Choroid plexus epithelial cell (primary cell): ENCODE data around the gene PDSS2.
A peak's percentile ranks its signal among the peaks of the same experiment; 100 is the strongest.

ENCODE experiments used
- DNase-seq: peaks from one replicate; pipeline ENCODE4 v3.0.0-alpha.2; 2010; ENCODE audit warnings: low read depth
- H3K4me3 ChIP-seq: 2 replicates; pipeline ENCODE4 v1.5.1; 2011; ENCODE audit warnings: low read depth, mild to moderate bottlenecking, control low read depth, low read length, moderate library complexity
- CTCF ChIP-seq: conservative IDR thresholded peaks from 2 replicates; pipeline ENCODE4 v1.5.1; 2011; ENCODE audit warnings: low read depth, mild to moderate bottlenecking, control low read depth, inconsistent platforms, low read length, moderate library complexity

Gene PDSS2

GRCh38 chr6:107493158-107494057, 34.0 kb upstream of the PDSS2 start:
- H3K4me3 ChIP-seq = peak overlapping the region; percentile 37
- TF ChIP-seq CTCF = no peak
- DNase-seq = peak; percentile 51

DNA sequence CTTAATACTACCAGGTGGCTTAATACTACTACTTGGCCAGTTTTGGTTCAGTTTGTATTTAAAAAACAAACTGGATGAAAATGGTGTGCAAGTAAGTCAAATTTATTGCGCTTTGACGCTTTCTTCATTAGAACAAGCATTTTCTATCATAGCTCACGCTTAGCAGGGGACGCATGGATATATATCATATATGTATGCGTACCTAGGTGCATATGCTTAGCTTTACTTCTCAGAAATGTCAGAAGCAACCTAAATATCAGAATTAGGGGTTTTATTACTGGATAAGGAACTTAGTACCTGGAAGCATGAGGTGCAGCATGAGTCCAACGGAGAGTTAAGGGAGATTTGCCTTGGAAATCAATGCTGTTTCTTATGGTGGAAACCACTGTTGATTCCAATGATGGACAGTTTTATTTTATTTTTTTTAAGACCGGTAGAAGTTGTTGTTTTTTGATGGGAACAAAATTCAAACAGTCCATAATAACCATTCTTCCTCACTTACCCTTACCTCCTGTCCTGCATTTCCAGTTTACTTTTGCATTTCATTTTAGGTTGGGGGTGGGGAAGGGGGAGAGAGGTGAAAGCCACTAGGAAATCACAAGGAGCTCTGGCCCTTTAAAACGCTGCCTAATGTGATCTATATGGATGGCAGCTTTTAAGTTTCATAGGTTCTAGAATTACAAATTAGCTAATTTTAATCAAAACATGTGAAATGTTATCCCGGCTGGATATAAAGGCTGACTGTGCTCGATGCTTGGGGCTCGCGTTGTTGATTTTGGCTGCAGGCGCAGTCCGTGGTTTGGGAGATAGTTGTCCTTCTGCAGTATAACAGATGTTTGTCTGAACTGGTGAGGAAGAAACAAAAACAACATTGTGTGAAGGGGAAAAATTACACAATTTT, 32.6 kb upstream of the PDSS2 start:
- H3K4me3 ChIP-seq = peak overlapping the region; percentile 62
- no peak for TF ChIP-seq CTCF
- peak; percentile 87 for DNase-seq

- DNase-seq = peak; percentile 47
- no peak for TF ChIP-seq CTCF
- H3K4me3 ChIP-seq = peak overlapping the region; percentile 62
These were observed 31.8 kb upstream of the PDSS2 start for GRCh38 chr6:107491138-107491609.

DNA sequence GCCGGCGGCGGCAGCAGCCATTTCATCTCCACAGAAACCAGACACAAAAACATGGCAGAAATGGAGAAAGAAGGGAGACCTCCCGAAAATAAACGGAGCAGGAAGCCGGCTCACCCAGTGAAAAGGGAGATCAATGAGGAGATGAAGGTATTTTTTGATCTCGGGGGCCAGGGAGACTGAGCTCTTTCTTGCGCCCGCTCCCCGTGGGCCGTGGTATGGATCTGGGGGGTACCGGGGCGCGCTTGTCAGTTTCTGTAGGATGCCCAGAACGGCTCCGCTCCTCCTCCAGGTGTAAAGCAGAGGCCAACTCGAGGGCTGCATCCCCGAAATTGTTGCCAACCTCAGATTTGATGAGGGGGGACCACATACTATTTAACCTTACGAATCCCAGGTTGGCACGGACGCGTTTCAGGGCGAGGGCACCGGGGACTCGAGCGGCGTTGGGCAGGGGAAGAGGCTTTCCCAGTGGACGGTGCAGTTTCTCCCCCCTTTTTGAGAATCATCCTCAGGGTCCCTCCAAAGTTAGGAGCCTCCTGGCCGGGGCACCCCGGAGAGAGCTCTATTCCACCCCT, 31.3 kb upstream of the PDSS2 start:
- DNase-seq = peak; percentile 2
- TF ChIP-seq CTCF = no peak
- H3K4me3 ChIP-seq = peak overlapping the region; percentile 62

DNA sequence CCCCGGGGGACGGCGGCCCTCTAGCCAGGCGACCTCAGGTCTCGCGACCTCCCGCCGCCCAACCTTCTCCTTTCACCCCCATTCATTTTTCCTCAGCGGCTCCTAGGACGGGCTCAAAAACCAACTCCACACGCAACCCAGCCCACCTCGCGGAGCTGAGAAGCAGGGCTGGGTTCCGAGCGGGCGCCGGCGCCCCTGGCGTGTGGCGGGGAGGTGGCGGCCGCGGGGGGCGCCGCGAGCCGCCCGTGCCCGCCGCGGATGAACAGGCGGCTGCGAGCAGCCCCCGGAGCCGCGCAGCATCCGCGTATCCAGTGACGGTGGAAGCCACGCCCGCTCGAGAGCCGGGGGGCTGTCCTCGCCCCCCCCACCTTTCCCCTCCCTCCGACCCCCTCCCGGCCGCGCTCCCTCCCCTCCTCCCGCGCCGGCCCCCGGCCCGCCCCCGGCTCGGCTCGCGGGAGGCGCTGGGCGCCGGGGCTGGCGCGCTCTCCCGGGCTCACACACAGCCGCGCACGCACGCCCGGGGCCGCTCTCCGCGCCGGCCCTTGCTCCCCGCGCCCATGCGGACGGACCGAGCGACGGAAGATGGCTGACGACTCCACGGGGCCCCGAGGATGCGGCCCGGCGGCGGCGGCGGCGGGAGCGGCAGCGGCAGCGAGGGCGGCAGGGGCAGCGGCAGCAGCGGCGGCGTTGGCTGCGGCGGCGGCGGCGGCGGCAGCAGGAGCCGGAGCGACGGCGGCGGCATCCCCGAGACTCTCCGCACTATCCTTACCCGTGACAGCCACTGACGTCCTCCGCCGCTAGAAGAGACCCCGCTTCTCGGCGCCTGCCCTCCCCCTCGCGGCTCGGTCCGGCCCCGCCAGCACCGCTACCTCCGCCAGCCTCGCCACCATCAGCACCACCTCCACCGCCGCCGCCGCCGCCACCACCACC, 30.5 kb upstream of the PDSS2 start, which contains the start of gene SOBP:
SOBP (plus strand) TSS at position 482 of the 930 bp plus-strand sequence. CDS start 500 bp downstream, outside the sequence.
- H3K4me3 ChIP-seq = peak within 1 kb of the TSS; percentile 62
- peak; percentile 26 for DNase-seq
- no peak for TF ChIP-seq CTCF
